ENCODE data around the gene CLSTN2.

GRCh38 chr3:140206196-140207040 lies 271.4 kb downstream of the CLSTN2 start:
- TF ChIP-seq CTCF (IDR thresholded peaks at IDR 0.05) (peak in 1 of 3 experiments; percentile 7), POLR2A (IDR thresholded peaks at IDR 0.05) (no peak)
